ENCODE measurements around the gene WTAP.
"Not testable (repeated sequence)": the region's sequence is repeated elsewhere in the genome, so short reads cannot be mapped to it uniquely, and the experiment has no call there.

WTAP gene

DNA sequence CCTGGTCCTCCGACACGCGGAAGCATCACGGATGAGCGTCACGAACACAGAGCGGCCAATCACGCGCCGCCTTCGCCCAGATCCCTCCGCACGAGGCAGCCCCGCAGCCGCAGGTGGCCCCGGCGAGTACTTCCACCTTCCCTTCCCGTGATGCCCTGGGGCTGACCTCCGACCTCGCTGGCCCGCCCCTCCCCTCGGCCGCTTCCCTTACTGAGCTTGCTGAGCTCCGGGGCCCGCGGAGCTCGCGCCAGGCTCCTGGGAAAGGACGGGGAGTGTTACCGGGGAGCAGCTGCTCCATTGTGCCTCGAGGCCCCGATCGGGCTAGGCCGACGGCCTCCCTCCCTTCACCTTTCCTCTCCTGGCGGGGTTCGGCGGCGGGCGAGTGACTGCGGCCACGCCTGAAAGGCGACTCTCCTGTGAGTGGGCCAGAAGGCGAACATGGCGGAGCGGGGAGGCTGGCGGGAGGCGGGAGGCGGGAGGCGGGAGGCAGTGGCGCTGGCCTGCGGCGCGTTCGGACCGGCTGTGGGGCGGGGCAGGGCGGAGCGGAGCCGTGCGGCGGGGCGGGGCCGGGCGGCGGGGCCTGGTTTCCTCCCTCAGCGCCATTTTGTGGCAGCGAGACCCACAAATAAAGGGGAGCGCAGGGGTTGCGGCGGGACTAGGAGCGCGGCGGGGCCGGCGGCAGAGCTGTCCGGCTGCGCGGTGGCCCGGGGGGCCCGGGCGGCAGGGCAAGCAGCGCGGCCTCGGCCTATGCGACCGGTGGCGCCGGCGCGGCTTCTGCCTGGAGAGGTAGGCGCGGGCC lies at the start of gene WTAP:
WTAP (plus strand) TSS at position 589 of the 799 bp plus-strand sequence. CDS start 8,760 bp downstream, outside the sequence.
- peak; percentile 97 for DNase-seq (ENCODE audit: low read depth)

DNA sequence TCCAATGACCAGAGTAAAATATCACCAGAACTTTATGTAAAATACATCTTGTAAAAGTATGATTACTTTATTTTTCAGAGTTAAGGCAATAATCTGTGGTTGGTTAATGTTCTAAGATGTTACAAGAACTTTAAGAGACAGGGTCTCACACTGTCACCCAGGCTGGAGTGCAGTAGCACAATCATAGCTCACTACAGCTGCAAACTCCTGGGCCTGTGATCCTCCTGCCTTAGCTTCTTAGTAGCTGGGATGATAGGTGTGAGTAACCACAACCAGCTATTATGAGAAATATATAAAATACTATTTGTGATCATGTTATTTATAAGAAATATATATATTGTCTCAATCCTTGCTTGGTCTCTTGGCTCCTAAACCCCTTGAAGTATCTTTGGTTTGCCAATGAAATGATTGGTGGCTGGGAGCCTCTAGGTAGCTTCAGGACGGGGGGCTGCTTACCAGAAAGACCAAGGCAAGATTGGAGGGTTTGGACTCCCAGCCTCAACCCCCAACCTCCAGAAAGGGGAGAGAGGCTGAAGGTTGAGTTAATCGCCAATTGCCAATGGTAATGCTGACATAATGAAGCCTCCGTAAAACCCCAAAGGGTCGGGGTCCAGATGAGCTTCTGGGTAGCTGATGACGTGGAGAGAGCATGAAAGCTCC lies 49.7 kb upstream of the WTAP start:
- DNase-seq (ENCODE audit: low read depth), result no peak

DNA sequence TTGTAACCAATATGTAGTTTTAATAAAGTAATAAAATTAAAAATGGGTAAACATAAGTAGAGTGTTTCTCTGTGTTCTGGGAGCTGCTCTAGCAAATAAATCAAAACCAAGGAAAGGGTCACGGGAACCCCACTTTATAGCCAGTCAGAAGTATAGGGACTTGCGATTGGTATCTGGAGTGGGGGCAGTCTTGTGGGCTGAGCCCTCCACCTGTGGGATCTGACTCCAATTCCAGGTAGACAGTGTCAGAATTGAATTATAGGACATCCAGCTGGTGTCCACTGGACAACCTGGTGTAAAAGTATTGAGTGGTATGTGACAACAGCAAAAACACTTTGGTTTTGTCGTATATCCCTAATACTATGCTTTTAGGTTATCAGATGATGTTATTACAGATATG lies 48.7 kb upstream of the WTAP start:
- no peak for DNase-seq (ENCODE audit: low read depth)

DNA sequence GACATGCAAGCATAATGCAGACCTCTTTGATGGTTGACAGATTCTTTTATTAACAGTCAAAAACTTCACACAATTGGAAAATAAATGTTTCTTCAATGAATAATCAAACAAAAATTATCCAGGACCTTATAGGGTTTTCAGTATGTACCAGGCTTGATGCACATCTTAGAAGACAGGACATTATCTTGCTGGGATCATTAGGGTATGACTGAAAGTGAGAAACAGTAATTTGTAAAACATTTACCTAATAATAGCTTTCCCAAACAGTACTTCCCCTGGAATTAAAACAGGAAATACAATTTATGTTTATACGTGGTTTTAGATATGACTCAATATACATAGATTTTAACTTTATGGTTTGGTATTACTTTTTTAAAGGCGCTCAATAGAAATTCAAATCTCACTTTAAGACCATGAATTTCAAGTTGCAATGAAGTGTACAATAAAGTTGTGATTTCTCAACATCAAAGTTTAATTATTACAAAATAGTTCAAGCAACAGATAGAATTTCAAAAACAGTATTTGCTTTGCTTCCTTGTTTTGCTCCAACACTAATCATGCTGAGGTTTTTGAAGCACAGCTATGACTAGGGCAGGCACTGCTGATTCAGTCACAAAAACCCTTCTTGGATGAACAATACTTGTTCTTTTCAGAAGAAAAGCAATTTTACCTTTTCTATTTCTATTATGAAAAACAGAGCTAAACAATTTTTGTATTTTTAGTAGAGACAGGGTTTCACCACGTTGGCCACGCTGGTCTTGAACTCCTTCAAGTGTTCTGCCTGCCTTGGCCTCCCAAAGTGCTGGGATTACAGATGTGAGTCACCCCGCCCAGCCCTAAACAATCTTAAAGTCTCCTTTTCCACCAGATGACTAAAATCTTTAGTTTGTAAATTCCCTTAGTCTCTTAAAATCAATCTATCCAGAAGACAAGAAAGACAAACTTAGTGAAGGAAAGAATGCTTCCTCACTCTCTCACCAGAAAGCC lies 47.9 kb upstream of the WTAP start:
- peak; percentile 70 for DNase-seq (ENCODE audit: low read depth)

GRCh38 chr6:159680104-159680503 lies 47.2 kb upstream of the WTAP start:
- peak; percentile 61 for DNase-seq (ENCODE audit: low read depth)

GRCh38 chr6:159681191-159681880 lies 46.0 kb upstream of the WTAP start:
- no peak for DNase-seq (ENCODE audit: low read depth)

DNA sequence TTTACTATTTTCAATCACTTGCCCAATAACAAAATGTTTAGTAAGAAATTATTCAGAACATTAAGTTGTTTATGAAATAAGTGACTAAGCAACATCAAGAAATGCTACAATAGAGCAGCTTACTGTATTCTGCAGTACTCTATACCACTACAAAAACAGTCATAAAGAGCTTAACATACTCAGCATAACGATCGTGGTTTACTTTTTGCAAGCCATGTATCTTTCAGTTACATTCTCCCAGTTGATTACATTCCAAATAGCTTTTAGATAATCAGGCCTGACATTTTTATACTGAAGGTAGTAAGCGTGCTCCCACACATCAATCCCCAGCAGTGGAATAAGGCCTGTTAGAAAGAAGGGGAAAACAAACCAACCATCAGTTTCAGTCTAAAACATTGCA lies 45.0 kb upstream of the WTAP start:
- peak; percentile 21 for DNase-seq (ENCODE audit: low read depth)

GRCh38 chr6:159682810-159683209 lies 44.5 kb upstream of the WTAP start:
- DNase-seq (ENCODE audit: low read depth), result no peak

DNA sequence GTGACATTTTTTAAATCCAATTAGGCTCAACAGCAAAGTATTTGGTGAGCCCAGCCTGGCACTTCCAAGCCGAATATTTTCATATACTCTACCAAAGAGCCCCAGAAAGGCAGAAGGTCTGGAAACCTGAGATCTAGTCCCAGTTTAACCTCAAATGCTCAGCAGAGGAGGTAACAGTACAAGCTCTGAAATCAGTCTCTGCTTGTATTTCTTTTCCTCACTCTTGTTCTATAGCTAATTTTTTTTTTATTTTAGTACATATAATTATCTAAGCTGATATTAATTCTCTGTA lies 43.3 kb upstream of the WTAP start:
- DNase-seq (ENCODE audit: low read depth), result no peak

GRCh38 chr6:159686040-159686439 lies 41.3 kb upstream of the WTAP start:
- DNase-seq (ENCODE audit: low read depth), result no peak

DNA sequence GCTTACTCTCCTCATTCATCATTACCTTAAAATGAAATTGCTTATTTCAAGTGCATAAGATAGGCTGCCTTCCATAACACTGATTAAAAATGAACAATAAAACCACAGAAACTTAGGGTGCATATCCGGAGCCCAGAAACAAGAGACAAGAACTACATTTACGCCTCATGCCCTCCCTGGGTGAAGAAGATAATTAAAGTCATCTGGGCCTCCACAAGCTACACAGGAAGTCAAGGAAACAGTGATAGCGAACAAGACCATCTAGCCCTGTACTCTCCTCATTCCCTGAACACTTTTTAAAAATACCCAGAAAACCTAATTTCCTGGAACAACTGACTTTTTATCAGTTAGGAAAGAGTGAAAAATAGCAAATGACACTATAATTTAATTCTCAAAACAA lies 40.6 kb upstream of the WTAP start:
- DNase-seq (ENCODE audit: low read depth), result no peak

DNA sequence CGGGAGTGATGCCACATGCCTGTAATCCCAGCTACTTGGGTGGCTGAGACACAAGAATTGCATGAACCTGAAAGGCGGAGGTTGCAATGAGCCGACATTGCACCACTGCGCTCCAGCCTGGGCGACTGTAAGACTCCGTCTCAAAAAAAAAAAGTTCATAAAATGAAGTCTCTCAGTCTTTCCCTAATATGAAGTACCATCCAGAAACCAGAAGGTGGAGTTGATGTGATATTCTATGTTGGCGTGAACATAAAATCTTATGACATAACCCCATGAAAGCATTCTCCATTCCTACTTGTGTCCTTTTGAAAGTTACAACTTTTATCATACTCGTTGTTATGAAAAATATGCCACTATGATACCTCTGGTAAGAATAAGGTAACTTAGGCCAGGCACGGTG lies 40.0 kb upstream of the WTAP start:
- DNase-seq (ENCODE audit: low read depth), result peak; percentile 29

GRCh38 chr6:159688266-159688905 lies 38.9 kb upstream of the WTAP start:
- no peak for DNase-seq (ENCODE audit: low read depth)

- no peak for DNase-seq (ENCODE audit: low read depth)
Measured at GRCh38 chr6:159689001-159689400, 38.3 kb upstream of the WTAP start.

- not testable (repeated sequence) for DNase-seq (ENCODE audit: low read depth)
Measured at GRCh38 chr6:159690135-159690534, 37.2 kb upstream of the WTAP start.

DNA sequence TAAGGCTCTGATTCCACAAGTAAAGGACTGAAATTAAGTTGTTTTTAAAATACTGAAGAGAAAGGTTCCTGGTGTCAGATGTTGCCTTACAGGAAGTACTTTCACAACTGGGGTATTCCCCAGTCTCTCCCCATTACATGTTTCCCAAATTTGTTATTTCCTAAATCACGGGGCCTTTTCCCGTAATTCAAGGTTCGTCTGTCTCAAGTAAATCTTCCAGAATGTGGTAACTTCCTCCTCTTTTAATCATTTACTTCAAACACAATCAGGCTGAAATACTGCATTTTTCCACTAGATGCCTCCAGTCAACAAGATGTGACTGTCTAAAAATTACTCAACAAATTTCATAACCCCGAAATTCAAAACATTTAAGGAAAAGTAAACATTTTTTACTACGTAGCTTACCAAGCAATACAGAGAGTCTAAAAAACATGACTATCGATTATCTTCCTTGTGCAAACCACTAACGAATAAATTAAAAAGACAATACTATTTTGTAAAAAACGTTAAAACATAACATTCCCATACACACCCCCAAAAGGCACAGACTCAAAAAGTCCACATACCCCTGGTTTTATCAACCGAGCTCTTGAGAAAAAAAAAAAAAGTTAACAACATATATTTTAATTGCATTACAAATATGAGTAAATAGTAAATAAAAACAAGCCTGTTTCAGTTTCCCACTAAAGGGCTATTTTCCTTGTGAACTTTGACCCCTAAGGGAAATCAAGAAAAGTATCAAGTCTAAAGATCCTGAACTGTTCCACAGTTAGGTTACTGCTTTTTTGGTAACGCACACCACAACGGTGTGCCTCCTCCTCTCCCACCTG lies 36.0 kb upstream of the WTAP start:
- peak; percentile 86 for DNase-seq (ENCODE audit: low read depth)

DNA sequence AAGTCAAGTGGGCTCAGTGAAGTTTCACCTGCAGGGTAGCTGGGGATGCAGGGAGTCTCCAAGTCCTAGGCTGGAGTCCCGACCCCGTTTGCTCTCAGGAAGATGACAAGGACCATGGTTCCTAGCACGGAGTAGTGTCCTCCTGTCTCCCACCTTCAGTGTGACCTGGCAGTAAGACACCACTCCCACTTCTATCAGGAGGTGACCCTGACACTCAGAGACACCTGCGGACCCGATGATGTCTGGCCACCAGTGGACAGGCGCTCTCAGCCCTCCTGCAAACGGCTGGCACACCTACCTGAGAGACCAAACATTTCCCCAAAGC lies 35.4 kb upstream of the WTAP start:
- DNase-seq (ENCODE audit: low read depth), result no peak

DNA sequence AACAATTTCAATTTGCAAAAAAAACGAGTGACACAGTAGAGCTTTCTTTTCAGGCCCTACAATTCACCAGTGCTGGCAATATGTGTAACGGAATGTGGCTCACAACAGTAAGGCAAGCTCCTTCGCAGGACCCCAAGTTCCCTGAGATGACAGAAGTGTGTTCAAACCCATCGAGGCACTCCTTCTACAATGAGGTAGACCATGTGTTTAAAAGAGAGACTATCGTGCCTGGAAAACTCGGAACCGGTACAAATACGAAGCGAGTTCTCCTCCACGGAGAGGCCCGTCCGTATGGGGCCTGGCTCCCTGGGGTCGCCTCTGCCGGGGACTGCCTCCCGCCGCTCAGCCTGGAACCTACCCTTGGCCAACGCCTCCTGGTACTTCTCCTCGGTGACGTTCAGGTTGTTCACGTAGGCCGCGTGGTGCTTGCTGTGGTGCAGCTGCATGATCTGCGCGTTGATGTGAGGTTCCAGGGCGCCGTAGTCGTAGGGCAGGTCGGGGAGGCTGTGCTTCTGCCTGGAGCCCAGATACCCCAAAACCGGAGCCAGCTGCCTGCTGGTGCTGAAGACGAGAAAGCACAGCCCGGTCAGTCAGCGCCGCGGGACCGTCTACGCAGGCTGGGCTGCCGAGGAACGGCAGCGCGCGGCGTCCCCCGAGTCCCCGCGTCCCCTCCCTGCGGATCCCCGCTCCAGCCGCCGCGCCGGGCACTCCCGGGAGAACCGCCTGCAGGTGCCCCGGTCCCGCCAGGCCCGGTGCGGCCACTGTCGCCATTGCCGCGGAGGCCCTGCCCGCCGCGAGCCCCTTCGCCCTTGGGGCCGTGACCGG lies 34.8 kb upstream of the WTAP start:
- DNase-seq (ENCODE audit: low read depth), result peak; percentile 72

DNA sequence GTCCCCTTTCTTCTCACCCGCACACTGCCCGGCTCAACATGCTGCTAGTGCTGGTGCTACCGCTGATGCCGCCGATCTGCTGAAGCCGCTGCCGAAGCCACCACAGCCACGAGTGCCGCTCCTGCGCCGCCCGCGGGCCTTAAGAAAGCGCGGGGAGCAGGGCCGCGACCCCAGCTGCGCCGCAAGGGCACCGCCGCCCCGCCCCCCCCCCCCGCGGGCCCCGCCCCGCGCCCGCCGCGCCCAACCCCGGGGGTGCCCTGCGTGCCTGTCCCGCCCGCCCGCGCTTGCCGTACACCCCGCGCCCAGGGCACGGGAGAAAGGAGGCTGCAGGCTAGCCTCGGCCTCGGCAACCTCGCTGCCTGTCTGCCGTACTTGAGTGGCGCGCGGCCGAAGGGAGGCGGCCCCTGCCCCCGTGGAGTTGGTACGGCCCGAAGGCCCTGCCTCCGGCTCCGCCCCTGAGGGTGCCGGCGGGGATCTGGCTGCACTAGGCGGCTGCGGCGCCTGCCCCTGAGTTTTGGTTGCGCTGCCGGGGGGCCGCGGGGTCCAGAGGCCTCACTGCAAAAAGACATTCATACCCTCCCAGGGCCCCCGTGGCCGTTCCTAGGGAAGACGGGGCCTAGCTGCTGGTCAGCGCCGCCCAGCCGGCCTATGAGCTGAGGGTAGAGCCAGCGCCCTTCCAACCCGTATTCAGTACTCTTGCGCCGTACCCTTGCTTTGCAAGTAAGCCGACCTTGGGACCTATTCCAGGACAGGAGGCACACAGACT lies 34.0 kb upstream of the WTAP start, which contains the start of gene SOD2:
SOD2 (minus strand) TSS at position 114 of the 766 bp plus-strand sequence; CDS start at position 40, 74 bp downstream.
- peak; percentile 85 for DNase-seq (ENCODE audit: low read depth)

Measured in ELR (cell line).